ENCODE measurements around the gene KANK4. TPM values are rescaled to one million over a fixed set of nuclear protein-coding genes. Genes with fewer than 3 reads are reported as not detected.

KANK4 gene
- total RNA-seq, 1 experiment from 2014 or later: 1.7 TPM

DNA sequence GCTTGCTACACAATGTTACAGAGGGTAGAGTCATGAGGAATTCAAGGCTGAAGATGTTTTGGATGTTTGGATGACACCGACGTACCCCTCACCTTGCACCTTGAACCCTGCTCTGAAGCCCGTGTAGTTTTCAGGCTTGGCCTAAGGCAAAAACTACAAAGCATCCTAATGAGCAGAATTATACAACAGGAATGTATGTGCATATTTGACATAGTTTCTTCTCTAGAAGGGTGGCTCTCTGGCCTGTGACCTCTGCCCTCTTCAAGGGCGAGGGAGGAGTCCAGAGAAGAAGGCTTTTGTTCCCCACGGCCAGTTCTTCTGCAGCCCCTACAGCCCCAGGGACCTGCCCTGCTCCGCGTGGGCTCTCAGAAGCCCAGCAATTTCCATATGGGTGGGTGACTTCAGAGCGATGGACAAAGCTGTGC lies 81.3 kb downstream of the KANK4 start:
- BruUV-seq (replicated peaks): no TSS peak
- intact Hi-C loops (cut with micrococcal nuclease; ENCODE audit: unreplicated experiment): loop anchor here (1.0 to 2.0 kb wide), 2 partner anchors 8 to 41 kb away; no protein-coding TSS in a partner anchor
- Histone ChIP-seq H3K9me2 (ENCODE audit: insufficient read depth) (no peaks in the 10 kb centered on the region), H3K9me3 (ENCODE audit: insufficient read depth, low read depth) (no peaks in the 10 kb centered on the region), H3K36me3 (ENCODE audit: low read depth) (no peaks in the 10 kb centered on the region), H3K27me3 (ENCODE audit: insufficient read depth, low read depth) (no peaks in the 10 kb centered on the region), H3K27ac (peak overlapping the region; percentile 45; the same call in 1 of the 2 replicates), H4K20me1 (ENCODE audit: insufficient read depth) (no peaks in the 10 kb centered on the region), H3K4me1 (replicated peaks; ENCODE audit: insufficient read depth) (peaks cover 55% of the 10 kb centered on the region), H3F3A (ENCODE audit: insufficient read depth, low read depth) (peaks cover 29% of the 10 kb centered on the region; the same call in 1 of the 2 replicates), H3K4me2 (peak overlapping the region; percentile 35), H2AFZ (no peak overlapping the region), H3K4me3 (no peak overlapping the region), H3K79me2 (ENCODE audit: low read depth) (no peaks in the 10 kb centered on the region)
- ChIA-PET CTCF (no interaction called here), POLR2A (ENCODE audit: unreplicated experiment) (no interaction called here)
- DNase-seq: peak; percentile 59 to 76
- TF ChIP-seq EZH2 (IDR thresholded peaks at IDR 0.05; ENCODE audit: low read depth) (no peak), CTCF (conservative IDR thresholded peaks at IDR 0.05) (no peak)

GRCh38 chr1:62237361-62237760 lies 81.9 kb downstream of the KANK4 start:
- Histone ChIP-seq H4K20me1 (ENCODE audit: insufficient read depth) (no peaks in the 10 kb centered on the region), H3K27me3 (ENCODE audit: insufficient read depth, low read depth) (no peaks in the 10 kb centered on the region), H3K4me3 (no peak overlapping the region), H2AFZ (no peak overlapping the region), H3K9me2 (ENCODE audit: insufficient read depth) (no peaks in the 10 kb centered on the region), H3K4me1 (replicated peaks; ENCODE audit: insufficient read depth) (peaks cover 55% of the 10 kb centered on the region), H3K36me3 (ENCODE audit: low read depth) (no peaks in the 10 kb centered on the region), H3K79me2 (ENCODE audit: low read depth) (no peaks in the 10 kb centered on the region), H3K9me3 (ENCODE audit: insufficient read depth, low read depth) (no peaks in the 10 kb centered on the region), H3K27ac (peak overlapping the region; percentile 45), H3K4me2 (peak overlapping the region; percentile 35), H3F3A (ENCODE audit: insufficient read depth, low read depth) (peaks cover 29% of the 10 kb centered on the region; the same call in 1 of the 2 replicates)
- BruUV-seq (replicated peaks): no TSS peak
- DNase-seq: peak in 1 of 2 experiments; percentile 40
- ChIA-PET CTCF (no interaction called here), POLR2A (ENCODE audit: unreplicated experiment) (interaction anchor here (0.5 to 0.6 kb wide), 2 partner anchors 62 to 1079 kb away, joined by 3 to 10 read pairs; no protein-coding TSS in a partner anchor)
- no peak for TF ChIP-seq CTCF (conservative IDR thresholded peaks at IDR 0.05)
- no peak for TF ChIP-seq EZH2 (IDR thresholded peaks at IDR 0.05; ENCODE audit: low read depth)
- intact Hi-C loops (cut with micrococcal nuclease; ENCODE audit: unreplicated experiment): no loop called here

- no peak for DNase-seq
- no peaks in the 10 kb centered on the region for H3K9me3 ChIP-seq (ENCODE audit: insufficient read depth, low read depth)
- no peaks in the 10 kb centered on the region for H3K27me3 ChIP-seq (ENCODE audit: insufficient read depth, low read depth)
- no peaks in the 10 kb centered on the region for H4K20me1 ChIP-seq (ENCODE audit: insufficient read depth)
- H3K4me3 ChIP-seq: no peak overlapping the region
- CTCF ChIA-PET: no interaction called here
- H3K4me2 ChIP-seq: no peak overlapping the region
- H3K4me1 ChIP-seq (replicated peaks; ENCODE audit: insufficient read depth): peaks cover 67% of the 10 kb centered on the region
- H3K9me2 ChIP-seq (ENCODE audit: insufficient read depth): no peaks in the 10 kb centered on the region
- POLR2A ChIA-PET (ENCODE audit: unreplicated experiment): no interaction called here
- H2AFZ ChIP-seq: no peak overlapping the region
- H3K79me2 ChIP-seq (ENCODE audit: low read depth): no peaks in the 10 kb centered on the region
- H3F3A ChIP-seq (ENCODE audit: insufficient read depth, low read depth): peaks cover 36% of the 10 kb centered on the region
- H3K27ac ChIP-seq: no peak overlapping the region
- intact Hi-C loops (cut with micrococcal nuclease; ENCODE audit: unreplicated experiment): no loop called here
- TF ChIP-seq EZH2 (IDR thresholded peaks at IDR 0.05; ENCODE audit: low read depth) (no peak), CTCF (conservative IDR thresholded peaks at IDR 0.05) (no peak)
- no peaks in the 10 kb centered on the region for H3K36me3 ChIP-seq (ENCODE audit: low read depth)
- BruUV-seq (replicated peaks): no TSS peak
These were observed 83.7 kb downstream of the KANK4 start for GRCh38 chr1:62235576-62235975.
